ENCODE results near the gene DNPEP.

Gene DNPEP

GRCh38 chr2:219362072-219362471 lies 25.6 kb downstream of the DNPEP start:
- no peak for DNase-seq (ENCODE audit: low spot score)

GRCh38 chr2:219358170-219359075 lies 29.3 kb downstream of the DNPEP start:
- no peak for DNase-seq (ENCODE audit: low spot score)

- no peak for DNase-seq (ENCODE audit: low spot score)
These were observed 30.9 kb downstream of the DNPEP start for GRCh38 chr2:219356834-219357233.

GRCh38 chr2:219354582-219354981 lies 33.1 kb downstream of the DNPEP start:
- no peak for DNase-seq (ENCODE audit: low spot score)

- DNase-seq (ENCODE audit: low spot score) = no peak
These were observed 34.6 kb downstream of the DNPEP start for GRCh38 chr2:219353129-219353528.

- DNase-seq (ENCODE audit: low spot score) = peak; percentile 5
These were observed 35.2 kb downstream of the DNPEP start for GRCh38 chr2:219352448-219353023.

GRCh38 chr2:219350710-219351221 lies 36.9 kb downstream of the DNPEP start:
- no peak for DNase-seq (ENCODE audit: low spot score)

GRCh38 chr2:219350215-219350614 lies 37.5 kb downstream of the DNPEP start:
- no peak for DNase-seq (ENCODE audit: low spot score)

GRCh38 chr2:219344751-219345430 lies 42.8 kb downstream of the DNPEP start:
- DNase-seq (ENCODE audit: low spot score) = no peak

GRCh38 chr2:219335373-219335786 lies 52.3 kb downstream of the DNPEP start:
- no peak for DNase-seq (ENCODE audit: low spot score)

GRCh38 chr2:219334076-219334475 lies 53.6 kb downstream of the DNPEP start:
- no peak for DNase-seq (ENCODE audit: low spot score)

GRCh38 chr2:219332542-219332941 lies 55.2 kb downstream of the DNPEP start, which contains the start of gene RESP18:
RESP18 (minus strand) TSS chr2:219332744.
- no peak for DNase-seq (ENCODE audit: low spot score)

GRCh38 chr2:219331560-219332213 lies 56.0 kb downstream of the DNPEP start:
- DNase-seq (ENCODE audit: low spot score) = no peak

- no peak for DNase-seq (ENCODE audit: low spot score)
These were observed 60.0 kb downstream of the DNPEP start for GRCh38 chr2:219327719-219328118.

- no peak for DNase-seq (ENCODE audit: low spot score)
These were observed 61.9 kb downstream of the DNPEP start for GRCh38 chr2:219325657-219326315.

GRCh38 chr2:219325136-219325535 lies 62.6 kb downstream of the DNPEP start:
- DNase-seq (ENCODE audit: low spot score) = no peak

GRCh38 chr2:219323434-219323833 lies 64.3 kb downstream of the DNPEP start:
- DNase-seq (ENCODE audit: low spot score) = no peak

All from LoVo (cell line).